T-helper 1 cell treated with Interleukin-12 subunit alpha and Interleukin-12 subunit beta and Interleukin-4 antibody, amounts not matched to agents 30 μg/mL and 1 μg/mL, for 36 hours (primary cell): ENCODE measurements around the gene UBE2H.
"Not testable (repeated sequence)": the region's sequence is repeated elsewhere in the genome, so short reads cannot be mapped to it uniquely, and the experiment has no call there.

Source experiments
- H3K27ac Mint-ChIP-seq: one replicate; pipeline ENCODE4 v1.8.0; 2021; ENCODE audit warnings: mild to moderate bottlenecking, mixed read lengths
- H3K27me3 Mint-ChIP-seq: one replicate; pipeline ENCODE4 v1.8.0; 2021; ENCODE audit warnings: low read depth, mixed read lengths
- H3K36me3 Mint-ChIP-seq: one replicate; pipeline ENCODE4 v1.8.0; 2021; ENCODE audit warnings: low read depth, mixed read lengths
- H3K4me1 Mint-ChIP-seq: one replicate; pipeline ENCODE4 v1.8.0; 2021; ENCODE audit warnings: low read depth, mixed read lengths
- H3K4me3 Mint-ChIP-seq: one replicate; pipeline ENCODE4 v1.8.0; 2021; ENCODE audit warnings: mild to moderate bottlenecking, moderate library complexity, mixed read lengths
- H3K9me3 Mint-ChIP-seq: one replicate; pipeline ENCODE4 v1.8.0; 2021; ENCODE audit warnings: mixed read lengths

UBE2H gene

DNA sequence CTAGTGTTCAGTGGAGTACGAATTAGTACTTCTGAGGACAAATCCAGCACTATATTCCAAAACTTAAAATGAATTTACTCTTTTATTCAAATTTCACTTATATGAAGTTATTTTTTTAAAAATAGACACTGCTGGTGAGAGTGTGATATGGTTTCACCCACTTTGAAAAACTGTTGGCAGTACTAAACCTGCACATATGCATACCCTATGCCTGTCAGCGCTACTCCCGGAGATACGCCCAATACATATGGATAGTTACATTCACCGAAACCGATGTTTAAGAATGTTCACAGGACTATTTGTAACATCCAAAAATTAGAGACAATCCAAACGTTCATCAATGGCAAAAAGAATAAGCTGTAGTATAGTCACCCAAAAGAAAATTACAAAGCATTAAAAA is 69.6 kb downstream of the UBE2H start:
- Mint-ChIP-seq H3K9me3 (no peaks in the 10 kb centered on the region), H3K4me3 (no peak overlapping the region), H3K27ac (no peak overlapping the region), H3K4me1 (peaks cover 16% of the 10 kb centered on the region), H3K27me3 (no peaks in the 10 kb centered on the region), H3K36me3 (peaks cover 14% of the 10 kb centered on the region)

DNA sequence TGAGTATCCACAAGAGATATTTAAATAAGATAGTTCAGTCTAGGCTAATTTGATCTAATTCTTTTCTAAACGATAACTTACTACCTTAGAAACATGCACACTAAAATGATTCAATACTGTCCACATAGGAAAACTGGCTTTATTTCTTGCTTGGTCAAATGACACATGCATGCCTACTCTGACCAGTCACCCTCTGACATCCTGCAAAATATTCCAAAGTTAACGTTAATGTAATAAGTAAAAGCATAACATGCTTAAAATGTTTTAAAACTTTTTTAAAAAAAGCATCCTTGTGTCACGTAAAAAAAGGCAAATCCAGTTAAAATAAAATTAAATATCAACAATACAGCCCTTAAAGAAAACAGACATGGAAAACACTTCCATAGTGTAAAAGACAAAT is 70.2 kb downstream of the UBE2H start:
- peaks cover 18% of the 10 kb centered on the region for H3K36me3 Mint-ChIP-seq
- no peak overlapping the region for H3K4me3 Mint-ChIP-seq
- H3K27ac Mint-ChIP-seq, result no peak overlapping the region
- peaks cover 16% of the 10 kb centered on the region for H3K4me1 Mint-ChIP-seq
- H3K9me3 Mint-ChIP-seq, result no peaks in the 10 kb centered on the region
- no peaks in the 10 kb centered on the region for H3K27me3 Mint-ChIP-seq

DNA sequence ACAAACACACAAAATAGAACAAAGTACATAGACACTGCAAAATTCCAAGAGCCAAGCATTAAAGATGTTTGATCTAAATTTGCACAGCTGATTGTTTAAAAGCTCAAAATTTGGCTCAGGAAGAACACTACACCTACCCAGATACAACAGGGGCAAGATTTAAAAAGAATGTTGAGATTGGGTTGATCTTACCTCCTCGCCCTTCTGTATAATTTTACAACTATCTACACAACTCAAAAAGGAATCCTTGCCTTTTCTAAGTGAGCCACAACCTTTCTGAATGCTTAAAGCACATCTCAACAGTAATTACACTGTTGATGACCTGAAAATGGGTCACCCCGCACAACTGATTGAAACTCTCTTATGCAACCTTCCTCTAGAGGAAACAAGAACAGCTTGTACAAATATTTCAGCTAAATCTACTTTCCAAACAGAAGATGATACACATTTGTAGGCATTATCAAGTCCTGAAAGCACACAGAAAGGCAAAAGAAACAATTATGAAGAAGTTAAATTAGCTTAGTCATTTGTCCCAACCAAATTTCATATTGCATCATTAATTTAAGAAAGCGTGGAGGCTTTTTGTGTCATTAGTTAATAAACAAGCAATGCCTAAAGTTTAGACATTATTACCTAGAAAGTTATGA is 75.5 kb downstream of the UBE2H start:
- Mint-ChIP-seq H3K36me3 (peaks cover 24% of the 10 kb centered on the region), H3K9me3 (no peaks in the 10 kb centered on the region), H3K27ac (no peak overlapping the region), H3K4me3 (no peak overlapping the region), H3K27me3 (no peaks in the 10 kb centered on the region), H3K4me1 (peaks cover 22% of the 10 kb centered on the region)

DNA sequence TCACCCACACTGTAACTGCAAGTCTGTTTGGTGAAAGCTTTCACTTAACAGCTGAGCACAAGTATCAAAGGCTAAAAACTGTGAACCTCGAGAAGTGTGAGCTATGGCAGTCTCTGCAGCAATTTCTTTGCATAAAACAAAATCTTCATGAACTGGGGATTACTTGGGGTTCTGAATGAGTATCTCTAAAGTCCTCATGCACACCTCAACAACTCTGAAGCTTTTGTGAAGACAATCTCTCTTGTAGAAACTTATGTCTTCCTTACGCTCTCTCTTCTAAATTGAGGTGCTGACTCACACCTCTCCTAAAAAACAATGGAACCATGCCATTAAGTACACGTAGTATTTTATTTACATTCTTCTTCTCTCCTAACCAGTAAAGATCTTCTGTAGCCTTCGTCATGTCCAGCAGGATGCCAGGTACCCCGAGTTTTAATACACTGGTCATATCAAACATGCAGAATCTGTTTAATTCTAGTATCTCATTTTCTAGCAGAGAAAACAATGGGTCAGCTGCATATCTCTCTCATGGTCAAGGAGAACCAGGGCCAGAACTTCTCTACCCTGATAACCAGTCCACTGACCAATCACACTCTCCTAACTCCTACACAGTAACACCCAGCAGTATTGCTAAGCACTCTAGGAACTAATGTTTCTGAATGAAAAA is 76.9 kb downstream of the UBE2H start:
- H3K27ac Mint-ChIP-seq, result no peak overlapping the region
- H3K36me3 Mint-ChIP-seq, result peaks cover 30% of the 10 kb centered on the region
- H3K4me3 Mint-ChIP-seq, result no peak overlapping the region
- H3K9me3 Mint-ChIP-seq, result no peaks in the 10 kb centered on the region
- H3K27me3 Mint-ChIP-seq, result no peaks in the 10 kb centered on the region
- H3K4me1 Mint-ChIP-seq, result peaks cover 20% of the 10 kb centered on the region

DNA sequence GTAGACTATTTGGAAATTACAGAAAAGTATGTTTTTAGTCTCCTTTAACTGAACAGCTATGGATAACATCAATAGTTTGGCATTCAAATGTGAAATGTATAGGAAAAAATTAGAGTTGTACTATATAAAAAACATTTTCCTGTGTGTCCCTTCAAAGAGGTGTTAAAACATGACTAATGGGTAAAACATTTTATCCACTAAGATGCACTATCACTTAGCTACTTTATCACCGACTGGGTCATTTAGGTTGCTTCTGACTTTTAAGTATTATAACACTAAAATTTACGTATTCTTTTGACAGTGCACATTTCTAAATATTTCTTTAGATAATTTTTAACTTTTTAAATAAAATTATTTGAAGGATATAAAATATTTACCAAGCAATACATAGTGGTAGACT is 77.6 kb downstream of the UBE2H start:
- no peak overlapping the region for H3K4me3 Mint-ChIP-seq
- H3K36me3 Mint-ChIP-seq, result peaks cover 30% of the 10 kb centered on the region
- H3K27me3 Mint-ChIP-seq, result no peaks in the 10 kb centered on the region
- no peak overlapping the region for H3K27ac Mint-ChIP-seq
- H3K4me1 Mint-ChIP-seq, result peaks cover 16% of the 10 kb centered on the region
- H3K9me3 Mint-ChIP-seq, result no peaks in the 10 kb centered on the region

DNA sequence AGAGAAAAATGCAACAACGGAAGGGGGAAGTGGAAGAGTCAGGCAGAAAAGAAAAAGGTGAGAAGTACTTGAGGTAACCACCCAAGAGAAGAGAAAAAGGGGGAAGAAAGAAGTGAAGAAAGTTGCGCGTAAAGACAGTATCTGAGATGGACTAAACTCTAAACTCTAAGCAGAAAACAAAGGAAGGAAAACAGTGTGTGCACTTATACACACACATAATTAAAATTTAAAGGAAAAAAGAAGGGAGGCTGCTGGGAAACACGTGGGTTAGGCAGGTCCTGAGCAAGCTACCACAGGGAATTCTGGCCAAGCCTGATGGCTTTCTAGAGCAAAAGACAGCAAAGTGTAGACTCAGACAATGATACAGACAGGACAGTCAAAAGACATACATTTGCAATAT is 78.0 kb downstream of the UBE2H start:
- Mint-ChIP-seq H3K27ac (no peak overlapping the region), H3K4me3 (no peak overlapping the region), H3K27me3 (no peaks in the 10 kb centered on the region), H3K4me1 (peaks cover 13% of the 10 kb centered on the region), H3K9me3 (no peaks in the 10 kb centered on the region), H3K36me3 (peaks cover 30% of the 10 kb centered on the region)

DNA sequence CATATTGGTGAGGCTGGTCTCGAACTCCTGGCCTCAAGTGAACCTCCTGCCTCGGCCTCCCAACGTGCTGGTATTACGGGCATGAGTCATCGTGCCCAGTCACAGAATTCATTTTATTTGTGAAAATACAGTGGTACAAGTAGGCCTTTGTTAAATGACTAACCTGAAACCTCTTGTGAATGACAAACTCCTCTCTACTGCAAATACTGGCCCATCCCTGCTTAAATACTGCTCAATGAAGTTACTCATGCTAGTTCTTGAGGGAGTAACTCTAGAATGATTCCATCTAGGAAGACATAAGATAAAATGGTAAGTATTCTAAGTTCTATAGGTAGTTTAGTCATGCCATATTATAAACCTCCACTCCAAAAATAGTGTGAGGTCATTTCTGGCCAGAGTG is 80.7 kb downstream of the UBE2H start:
- Mint-ChIP-seq H3K4me1 (peaks cover 4% of the 10 kb centered on the region), H3K4me3 (no peak overlapping the region)

DNA sequence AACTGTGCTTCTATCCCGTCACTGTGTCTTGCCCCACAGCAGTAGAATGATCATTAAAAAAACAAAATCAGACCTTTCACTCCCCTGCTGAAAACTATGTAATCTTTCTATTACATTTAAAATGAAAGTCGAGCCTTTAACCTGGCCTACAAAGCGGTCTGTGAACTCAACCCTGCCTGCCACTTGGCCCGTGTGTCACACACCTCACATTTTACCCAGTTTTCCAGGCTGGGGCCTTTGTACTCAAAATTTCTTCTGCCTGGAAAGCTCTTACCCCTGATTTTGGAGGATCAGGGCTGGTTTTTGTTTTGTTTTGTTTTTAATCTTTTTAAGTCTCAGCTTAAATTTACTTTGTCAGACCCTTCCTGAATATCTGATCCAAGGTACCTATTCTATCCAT is 82.1 kb downstream of the UBE2H start:
- Mint-ChIP-seq H3K27me3 (no peaks in the 10 kb centered on the region), H3K9me3 (no peaks in the 10 kb centered on the region), H3K4me1 (peaks cover 5% of the 10 kb centered on the region), H3K4me3 (no peak overlapping the region), H3K27ac (no peak overlapping the region), H3K36me3 (peaks cover 19% of the 10 kb centered on the region)

More for the DNA sequence above, 80.7 kb downstream of the UBE2H start:
- peaks cover 21% of the 10 kb centered on the region for H3K36me3 Mint-ChIP-seq
- no peaks in the 10 kb centered on the region for H3K27me3 Mint-ChIP-seq
- H3K9me3 Mint-ChIP-seq, result no peaks in the 10 kb centered on the region
- no peak overlapping the region for H3K27ac Mint-ChIP-seq

DNA sequence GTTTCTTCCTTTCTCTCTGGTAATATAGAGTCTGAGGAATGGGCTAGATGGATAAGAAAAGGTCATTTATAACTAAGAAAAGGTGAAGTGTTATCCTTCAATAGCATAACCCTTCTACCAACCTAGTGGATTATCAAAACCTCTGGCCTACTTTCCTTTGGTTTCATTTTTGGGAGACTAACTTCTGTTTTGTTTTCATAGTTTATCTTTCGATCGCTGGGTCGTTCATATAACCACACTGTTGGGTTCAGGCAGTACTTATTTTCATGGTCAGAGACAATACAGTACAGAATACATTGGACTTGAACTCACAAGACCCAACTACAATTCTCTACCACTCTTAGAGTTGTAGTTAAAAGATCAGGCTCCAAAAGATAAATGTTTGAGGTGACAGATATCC is 86.5 kb downstream of the UBE2H start:
- peaks cover 14% of the 10 kb centered on the region for H3K4me1 Mint-ChIP-seq
- H3K27ac Mint-ChIP-seq, result no peak overlapping the region
- H3K36me3 Mint-ChIP-seq, result peaks cover 16% of the 10 kb centered on the region
- no peak overlapping the region for H3K4me3 Mint-ChIP-seq
- no peaks in the 10 kb centered on the region for H3K27me3 Mint-ChIP-seq
- no peaks in the 10 kb centered on the region for H3K9me3 Mint-ChIP-seq

DNA sequence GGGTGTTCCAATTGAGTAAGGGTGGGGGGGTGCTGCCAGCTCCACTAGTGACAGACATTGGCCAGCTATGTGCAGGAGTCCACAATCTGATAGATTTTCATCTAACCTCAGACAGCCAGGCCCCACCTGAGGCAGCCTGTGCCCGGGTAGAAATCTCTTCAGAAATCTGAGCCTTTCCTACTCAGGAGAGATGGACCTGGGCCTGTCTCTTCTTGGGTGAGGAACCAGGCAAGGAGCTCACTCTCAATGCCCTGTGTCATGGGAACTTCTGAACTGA is 86.9 kb downstream of the UBE2H start:
- Mint-ChIP-seq H3K4me3 (no peak overlapping the region), H3K4me1 (peaks cover 14% of the 10 kb centered on the region), H3K36me3 (peaks cover 12% of the 10 kb centered on the region), H3K27ac (no peak overlapping the region), H3K9me3 (no peaks in the 10 kb centered on the region), H3K27me3 (no peaks in the 10 kb centered on the region)

DNA sequence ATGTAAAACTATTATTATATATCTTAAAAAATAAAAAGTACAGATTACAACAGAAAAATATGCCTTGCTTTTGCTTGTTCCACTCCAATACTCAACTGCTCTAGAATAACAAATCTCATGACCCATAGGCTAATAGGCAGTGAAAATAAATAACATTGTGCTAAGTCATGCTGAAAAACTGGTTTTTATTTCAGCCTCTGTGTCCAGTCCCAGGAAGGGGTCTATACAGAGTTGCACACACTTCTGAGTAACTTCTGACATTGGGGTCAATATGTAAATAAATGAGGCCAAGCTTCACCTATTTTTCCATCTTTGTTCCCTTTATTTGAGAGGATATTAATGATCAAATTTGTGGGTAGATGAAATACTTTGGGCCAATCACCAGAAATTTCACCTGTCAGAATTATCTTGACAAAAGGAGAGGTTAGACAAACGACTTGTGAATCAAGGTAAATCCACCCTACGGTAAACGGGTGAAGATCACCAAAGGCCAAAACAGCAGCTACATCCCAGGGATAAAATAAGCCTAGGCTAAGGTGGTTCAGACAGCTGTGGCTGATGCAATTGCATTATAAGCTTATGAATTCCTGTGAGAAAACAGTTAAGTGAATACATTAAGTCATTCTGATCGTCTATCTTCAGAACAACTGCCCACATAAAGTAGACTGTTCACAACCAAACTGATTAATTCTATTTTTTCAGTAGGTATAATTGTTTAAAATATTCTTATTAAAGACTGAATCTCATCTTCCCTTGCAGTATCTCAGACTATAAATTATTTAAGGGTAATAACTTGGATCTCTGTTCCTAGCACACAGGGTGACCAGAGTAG is 87.5 kb downstream of the UBE2H start:
- no peak overlapping the region for H3K27ac Mint-ChIP-seq
- no peak overlapping the region for H3K4me3 Mint-ChIP-seq
- no peaks in the 10 kb centered on the region for H3K9me3 Mint-ChIP-seq
- no peaks in the 10 kb centered on the region for H3K27me3 Mint-ChIP-seq
- H3K36me3 Mint-ChIP-seq, result peaks cover 12% of the 10 kb centered on the region
- peaks cover 16% of the 10 kb centered on the region for H3K4me1 Mint-ChIP-seq

DNA sequence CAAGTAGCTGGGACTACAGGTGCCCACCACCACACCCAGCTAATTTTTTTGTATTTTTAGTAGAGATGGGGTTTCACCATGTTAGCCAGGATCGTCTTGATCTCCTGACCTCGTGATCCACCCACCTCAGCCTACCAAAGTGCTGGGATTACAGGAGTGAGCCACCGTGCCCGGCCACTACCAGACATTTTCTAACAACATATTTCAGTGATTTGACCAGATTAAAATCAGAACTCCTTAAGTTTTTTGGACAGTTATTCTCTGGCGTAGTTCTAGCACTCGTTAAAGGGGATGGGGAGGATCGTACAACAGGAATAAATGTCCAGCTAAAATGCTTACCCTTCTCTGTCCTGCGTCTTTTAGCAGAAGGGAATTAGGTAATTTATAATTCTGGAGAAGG is 88.1 kb downstream of the UBE2H start:
- not testable (repeated sequence) for H3K27ac Mint-ChIP-seq, H3K27me3 Mint-ChIP-seq, H3K4me3 Mint-ChIP-seq, H3K9me3 Mint-ChIP-seq
- Mint-ChIP-seq H3K36me3 (peaks cover 10% of the 10 kb centered on the region), H3K4me1 (peaks cover 18% of the 10 kb centered on the region)

DNA sequence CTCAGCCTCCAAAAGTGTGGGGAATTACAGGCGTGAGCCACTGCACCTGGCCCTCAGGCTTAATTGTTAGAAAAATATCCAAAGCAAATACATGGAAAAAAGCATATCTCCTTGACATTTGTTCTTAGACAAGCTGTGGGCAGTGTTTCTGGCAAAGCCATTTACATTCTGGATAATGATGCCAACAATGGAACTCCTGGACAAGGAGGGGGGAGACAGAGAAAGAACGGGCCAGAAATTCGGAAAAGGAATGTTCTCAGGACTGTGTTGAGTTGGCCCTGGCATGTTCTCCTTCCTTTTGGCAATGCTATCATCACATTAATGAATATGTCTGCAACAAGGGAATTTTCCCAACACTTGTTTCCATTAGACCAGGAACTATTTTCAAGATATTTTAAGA is 88.7 kb downstream of the UBE2H start:
- Mint-ChIP-seq H3K36me3 (peaks cover 7% of the 10 kb centered on the region), H3K9me3 (no peaks in the 10 kb centered on the region), H3K4me3 (no peak overlapping the region), H3K27ac (no peak overlapping the region), H3K27me3 (no peaks in the 10 kb centered on the region), H3K4me1 (peaks cover 23% of the 10 kb centered on the region)

DNA sequence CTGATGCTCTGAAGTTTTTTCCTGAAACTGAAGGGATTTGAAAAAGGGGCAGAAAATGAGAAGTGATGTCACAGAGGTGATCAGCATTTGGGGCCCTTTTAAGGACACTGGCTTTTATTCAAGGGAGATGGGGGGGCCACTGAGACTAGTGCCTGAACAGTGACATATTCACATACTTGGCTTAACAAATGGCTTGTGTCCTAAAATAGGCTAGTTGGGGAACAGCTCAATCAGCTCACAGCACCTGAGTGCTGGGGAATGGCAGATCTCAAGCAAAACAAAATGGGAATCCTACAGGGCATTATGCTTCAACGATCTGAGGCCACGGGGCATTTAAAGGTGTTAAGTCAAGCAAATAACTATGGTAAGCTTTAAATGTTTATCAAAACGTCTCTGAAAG is 90.1 kb downstream of the UBE2H start:
- H3K4me1 Mint-ChIP-seq, result peaks cover 23% of the 10 kb centered on the region
- H3K36me3 Mint-ChIP-seq, result peaks cover 4% of the 10 kb centered on the region
- H3K4me3 Mint-ChIP-seq, result no peak overlapping the region
- H3K27ac Mint-ChIP-seq, result no peak overlapping the region
- H3K9me3 Mint-ChIP-seq, result no peaks in the 10 kb centered on the region
- H3K27me3 Mint-ChIP-seq, result no peaks in the 10 kb centered on the region

DNA sequence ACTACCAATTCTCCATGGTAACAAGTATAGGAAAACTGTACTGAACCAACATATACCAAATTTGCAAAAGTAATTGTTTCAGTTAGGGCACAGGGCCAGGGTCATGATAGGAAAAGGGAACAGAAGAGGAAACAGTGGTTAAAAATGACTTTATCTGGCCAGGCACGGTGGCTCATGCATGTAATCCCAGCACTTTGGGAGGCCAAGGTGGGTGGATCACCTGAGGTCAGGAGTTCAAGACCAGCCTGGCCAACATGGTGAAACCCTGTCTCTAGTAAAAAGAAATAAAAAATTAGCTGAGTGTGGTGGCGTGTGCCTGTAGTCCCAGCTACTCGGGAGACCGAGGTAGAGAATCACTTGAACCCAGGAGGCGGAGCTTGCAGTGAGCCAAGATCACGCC is 92.0 kb downstream of the UBE2H start:
- not testable (repeated sequence) for H3K36me3 Mint-ChIP-seq, H3K9me3 Mint-ChIP-seq, H3K4me3 Mint-ChIP-seq, H3K27ac Mint-ChIP-seq, H3K27me3 Mint-ChIP-seq
- peaks cover 20% of the 10 kb centered on the region for H3K4me1 Mint-ChIP-seq
